ENCODE results near the gene ADAM30.

ADAM30 gene

GRCh38 chr1:119896303-119896702 lies at the start of gene ADAM30:
Gene ADAM30, minus strand, starts transcription at chr1:119896515. Its CDS starts 179 bp downstream, at chr1:119896336.
- no peak for DNase-seq (ENCODE audit: low spot score)

- DNase-seq (ENCODE audit: low spot score) = no peak
Observed at GRCh38 chr1:119943216-119943615, 46.9 kb upstream of the ADAM30 start.

- no peak for DNase-seq (ENCODE audit: low spot score)
Observed at GRCh38 chr1:119941392-119941791, 45.1 kb upstream of the ADAM30 start.

GRCh38 chr1:119940697-119941096 lies 44.4 kb upstream of the ADAM30 start:
- no peak for DNase-seq (ENCODE audit: low spot score)

- no peak for DNase-seq (ENCODE audit: low spot score)
Observed at GRCh38 chr1:119937198-119937597, 40.9 kb upstream of the ADAM30 start.

DNA sequence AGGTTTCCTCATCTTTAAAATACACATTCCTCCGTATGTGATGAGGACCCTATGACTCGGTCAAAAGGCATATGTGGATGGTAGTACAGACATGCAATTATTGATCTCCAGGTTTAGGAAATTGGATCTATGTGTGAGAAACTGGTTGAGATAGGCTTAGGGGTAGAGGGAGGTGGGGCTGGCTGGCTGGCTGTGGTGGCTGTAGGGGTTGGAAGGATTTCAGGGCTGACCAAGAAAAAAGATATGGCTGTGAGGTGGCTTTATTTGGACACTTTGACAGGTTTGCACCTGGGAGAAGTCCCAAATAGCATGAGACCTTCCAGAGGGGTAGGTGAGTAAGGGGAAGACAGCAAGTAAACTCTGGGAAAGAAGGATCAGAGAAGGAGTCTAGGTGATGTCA lies 39.6 kb upstream of the ADAM30 start:
- no peak for DNase-seq (ENCODE audit: low spot score)

GRCh38 chr1:119935373-119935772 lies 39.1 kb upstream of the ADAM30 start:
- no peak for DNase-seq (ENCODE audit: low spot score)

DNA sequence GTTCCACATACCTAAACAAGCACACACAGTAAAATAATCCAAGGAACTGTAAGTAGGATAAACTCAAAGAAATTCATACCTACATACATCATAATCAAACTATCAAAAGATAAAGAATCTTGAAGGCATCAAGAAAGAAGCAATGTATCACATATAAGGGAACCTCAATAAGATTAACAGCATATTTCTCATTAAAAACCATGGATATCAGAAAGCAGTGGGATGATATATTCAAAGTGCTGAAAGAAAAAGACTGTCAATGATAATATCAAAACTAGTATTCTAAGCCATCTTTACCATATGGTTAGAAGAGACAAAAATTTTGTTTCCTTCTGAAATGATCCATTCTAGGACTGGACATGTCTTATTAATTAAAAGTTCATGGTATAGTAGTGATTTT lies 37.1 kb upstream of the ADAM30 start:
- no peak for DNase-seq (ENCODE audit: low spot score)

DNA sequence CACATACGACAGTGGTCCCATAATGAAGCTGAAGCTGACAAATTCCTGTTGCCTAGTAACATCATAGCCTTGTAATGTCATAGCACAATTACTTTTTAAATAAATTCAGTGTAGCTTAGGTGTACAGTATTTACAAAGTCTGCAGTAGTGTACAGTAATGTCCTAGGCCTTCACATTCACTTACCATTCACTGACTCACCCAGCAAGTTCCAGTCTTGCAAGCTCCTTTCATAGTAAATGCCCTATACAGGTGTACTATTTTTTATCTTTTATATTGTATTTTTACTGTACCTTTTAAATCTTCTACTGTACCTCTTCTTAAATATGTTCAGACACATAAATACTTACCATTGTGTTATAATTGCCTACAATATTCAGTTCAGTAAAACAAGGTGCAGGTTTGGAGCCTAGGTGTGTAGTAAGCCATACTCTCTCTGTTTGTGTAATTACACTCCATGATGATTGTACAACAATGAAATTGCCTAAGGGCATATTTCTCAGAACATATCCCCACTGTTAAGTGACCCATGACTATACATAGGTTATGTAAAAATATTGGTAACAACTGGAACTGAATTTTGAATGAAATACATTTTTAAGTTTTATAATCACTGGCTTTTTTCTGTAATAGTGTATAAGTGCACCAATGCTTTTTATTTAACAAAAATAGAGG lies 33.5 kb upstream of the ADAM30 start:
- DNase-seq (ENCODE audit: low spot score) = no peak

DNA sequence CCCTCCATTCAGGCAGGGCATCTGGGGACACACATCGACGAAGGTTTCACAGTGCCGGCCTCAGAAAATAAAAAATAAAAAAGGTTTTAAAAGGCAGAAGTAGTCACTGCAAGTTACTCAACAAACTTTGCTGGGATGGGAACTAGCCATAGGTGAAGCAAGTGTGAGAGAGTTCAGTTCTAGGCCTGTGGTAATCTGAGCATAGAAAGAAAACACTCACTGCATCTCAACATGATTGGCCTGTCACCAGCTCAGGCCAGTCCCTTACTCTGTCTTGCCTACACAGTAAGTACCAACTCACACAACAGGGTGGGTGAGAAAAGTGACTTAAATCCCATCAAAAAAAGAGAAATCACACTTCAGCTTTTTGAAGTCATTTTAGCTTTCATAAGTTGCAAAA lies 30.2 kb upstream of the ADAM30 start:
- DNase-seq (ENCODE audit: low spot score) = no peak

DNA sequence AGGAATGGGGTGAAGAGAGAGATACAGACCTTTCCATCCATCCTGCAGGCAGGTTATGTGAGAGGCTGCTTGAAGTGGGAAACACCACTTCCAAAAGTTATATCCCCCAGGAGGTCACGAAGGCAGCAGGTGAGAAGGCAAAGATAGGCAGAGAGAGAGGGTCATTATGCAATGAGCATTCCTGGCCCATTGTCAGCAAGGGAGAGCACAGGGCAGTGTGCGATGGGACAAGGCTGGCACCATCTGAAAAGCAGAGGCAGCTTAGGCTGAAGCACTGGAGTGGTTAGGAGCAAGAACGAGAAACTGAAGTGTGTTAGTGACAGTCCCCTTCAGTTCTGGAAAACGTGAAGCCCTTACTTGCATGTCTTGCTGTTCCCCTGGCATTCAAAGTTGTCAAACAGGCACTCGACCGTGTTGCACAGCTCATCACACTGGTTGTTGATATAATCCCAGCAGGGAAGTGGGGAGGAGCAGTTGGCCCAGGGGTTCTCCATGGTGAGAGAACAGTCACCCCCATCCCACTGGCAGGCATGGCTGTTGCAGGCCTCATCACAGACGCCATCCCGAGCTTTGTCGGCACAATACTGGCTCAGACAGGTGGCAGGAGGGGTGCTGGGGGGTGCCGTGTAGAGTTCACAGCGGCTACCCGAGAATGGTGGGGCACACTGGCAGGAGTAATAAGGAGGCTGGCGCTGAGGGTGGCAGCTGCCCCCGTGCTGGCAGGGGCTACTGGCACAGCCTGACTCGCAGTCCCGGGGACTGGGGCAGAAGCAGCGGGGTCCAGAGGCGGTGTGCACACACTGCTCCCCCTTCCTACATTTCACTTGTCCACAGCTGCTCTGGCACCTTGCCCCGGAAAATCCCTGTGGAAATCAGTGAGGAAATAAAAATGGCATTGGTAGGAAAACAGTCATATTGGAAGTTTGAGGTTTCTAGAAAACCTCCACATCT lies 28.9 kb upstream of the ADAM30 start:
- no peak for DNase-seq (ENCODE audit: low spot score)

DNA sequence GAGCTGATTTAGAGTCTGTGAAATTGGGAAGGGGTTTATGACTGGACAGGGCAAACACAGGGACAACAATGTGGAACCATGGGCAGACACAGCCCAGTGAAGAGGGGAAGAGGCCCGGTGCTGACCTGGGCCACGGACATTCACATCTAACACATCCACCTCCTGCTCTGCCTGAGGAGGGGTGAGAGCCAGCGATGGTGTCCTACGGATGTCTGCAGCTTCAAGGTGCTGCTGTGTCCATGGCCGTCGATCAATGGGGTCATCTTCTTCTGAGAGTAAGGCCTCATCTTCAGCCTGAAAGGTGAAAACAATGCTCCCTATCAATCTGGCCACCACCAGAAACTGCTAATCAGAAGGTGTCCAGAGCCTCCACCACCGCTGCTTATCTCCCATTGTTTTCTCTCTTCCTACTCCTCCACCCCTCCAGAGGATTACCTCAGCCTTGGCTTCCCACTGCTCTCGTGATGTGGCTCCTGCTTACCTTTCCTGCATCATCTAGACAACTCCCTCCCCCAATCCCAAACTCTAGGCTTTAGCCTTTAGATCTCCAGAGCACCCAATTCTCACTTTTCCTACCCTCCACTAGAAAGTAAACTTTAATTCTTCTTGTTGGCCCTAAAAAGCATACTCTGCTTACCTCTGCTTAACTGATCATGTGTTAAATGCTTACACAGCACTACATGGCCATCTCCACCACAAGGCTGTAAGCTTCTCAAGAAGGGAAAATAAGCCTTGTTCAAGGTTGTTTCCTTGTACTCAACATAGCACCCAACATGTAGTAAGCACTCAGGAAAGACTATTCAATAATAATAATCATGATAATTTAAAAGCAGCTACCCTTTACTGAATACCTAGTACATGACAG lies 24.0 kb upstream of the ADAM30 start:
- no peak for DNase-seq (ENCODE audit: low spot score)

DNA sequence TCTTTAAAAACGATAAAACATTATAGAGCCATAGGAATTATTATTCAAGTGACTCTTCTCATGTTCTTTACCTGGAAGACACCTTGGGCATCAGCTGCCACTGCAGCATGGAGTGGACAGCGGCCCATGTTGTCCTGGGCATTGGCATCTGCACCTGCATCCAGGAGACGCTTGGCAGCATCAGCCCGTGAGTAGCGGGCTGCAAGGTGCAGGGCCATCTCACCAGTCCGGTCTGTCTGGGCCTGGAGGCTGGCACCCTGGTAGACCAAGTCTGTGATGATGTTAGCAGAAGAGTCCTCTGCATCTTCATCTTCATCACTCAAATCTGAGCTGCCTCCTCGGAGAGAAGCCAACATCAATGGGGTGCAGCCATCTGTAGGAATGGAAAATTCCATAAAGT lies 22.9 kb upstream of the ADAM30 start:
- no peak for DNase-seq (ENCODE audit: low spot score)

DNA sequence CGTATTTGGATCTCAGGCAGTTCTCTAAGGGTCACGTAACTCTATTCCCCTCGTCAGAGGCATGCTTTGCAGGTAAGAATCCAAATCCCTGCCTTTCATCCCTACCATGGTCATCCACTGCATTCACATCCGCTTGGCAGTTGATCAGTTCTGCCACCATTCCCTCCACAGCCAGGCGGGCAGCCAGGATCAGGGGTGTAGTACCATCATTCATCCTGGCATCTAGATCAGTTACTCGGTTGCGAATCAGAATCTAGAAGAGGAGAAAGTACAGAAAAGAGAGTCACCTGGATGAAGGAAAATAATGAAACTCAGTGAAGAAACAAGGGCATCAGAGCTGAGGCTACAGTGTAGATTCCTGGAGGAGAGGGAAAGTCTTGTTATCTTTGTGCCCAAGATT lies 22.0 kb upstream of the ADAM30 start:
- no peak for DNase-seq (ENCODE audit: low spot score)

- no peak for DNase-seq (ENCODE audit: low spot score)
Observed at GRCh38 chr1:119917304-119918055, 21.2 kb upstream of the ADAM30 start.

DNA sequence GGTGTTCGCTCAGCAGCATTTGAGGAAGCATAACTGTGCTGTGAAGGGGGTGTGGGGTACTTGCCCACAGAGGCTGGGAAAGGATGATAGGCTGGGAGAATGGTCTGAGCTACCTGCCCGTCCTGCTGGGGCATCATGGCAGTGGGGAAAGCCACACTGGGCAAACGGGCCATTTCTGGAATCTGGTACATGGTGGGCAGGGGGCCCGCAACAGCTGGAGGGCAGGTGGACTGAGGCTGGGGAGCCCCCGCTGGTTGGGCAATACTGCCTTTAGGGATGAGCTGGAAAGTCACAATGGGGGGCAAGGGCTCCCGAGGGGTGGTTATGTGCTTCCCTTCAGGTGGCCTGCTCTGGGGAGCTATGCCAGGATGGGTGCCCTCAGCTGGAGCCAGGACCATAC lies 19.2 kb upstream of the ADAM30 start:
- no peak for DNase-seq (ENCODE audit: low spot score)

- DNase-seq (ENCODE audit: low spot score) = no peak
Observed at GRCh38 chr1:119914071-119914470, 17.8 kb upstream of the ADAM30 start.

GRCh38 chr1:119912963-119913362 lies 16.6 kb upstream of the ADAM30 start:
- no peak for DNase-seq (ENCODE audit: low spot score)

GRCh38 chr1:119911775-119912174 lies 15.5 kb upstream of the ADAM30 start:
- no peak for DNase-seq (ENCODE audit: low spot score)

DNA sequence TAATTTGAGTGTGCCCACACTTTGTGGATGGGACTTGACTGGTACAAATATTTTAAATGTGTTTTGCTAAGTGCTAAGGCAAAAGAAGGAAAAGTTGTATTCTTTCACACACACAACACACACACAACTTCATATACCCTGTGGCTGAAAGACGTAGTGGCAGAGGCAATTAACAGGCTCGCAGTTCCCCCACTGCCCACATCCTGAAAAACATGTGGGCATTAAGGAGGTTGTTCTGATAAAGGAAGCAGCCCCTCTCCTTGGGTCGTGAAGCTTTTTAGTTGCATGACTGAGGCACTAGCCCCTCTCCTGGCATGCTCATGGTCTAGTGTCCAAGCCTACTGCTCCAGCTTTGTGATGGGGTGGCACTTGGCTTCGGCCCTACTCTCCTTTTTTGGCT lies 14.3 kb upstream of the ADAM30 start:
- DNase-seq (ENCODE audit: low spot score) = no peak

- DNase-seq (ENCODE audit: low spot score) = no peak
Observed at GRCh38 chr1:119909890-119910596, 13.7 kb upstream of the ADAM30 start.

Measured in hepatic stellate cell (primary cell).